ENCODE results near the gene SPAG5.
"Not testable (repeated sequence)": the region's sequence is repeated elsewhere in the genome, so short reads cannot be mapped to it uniquely, and the experiment has no call there.

Gene SPAG5

DNA sequence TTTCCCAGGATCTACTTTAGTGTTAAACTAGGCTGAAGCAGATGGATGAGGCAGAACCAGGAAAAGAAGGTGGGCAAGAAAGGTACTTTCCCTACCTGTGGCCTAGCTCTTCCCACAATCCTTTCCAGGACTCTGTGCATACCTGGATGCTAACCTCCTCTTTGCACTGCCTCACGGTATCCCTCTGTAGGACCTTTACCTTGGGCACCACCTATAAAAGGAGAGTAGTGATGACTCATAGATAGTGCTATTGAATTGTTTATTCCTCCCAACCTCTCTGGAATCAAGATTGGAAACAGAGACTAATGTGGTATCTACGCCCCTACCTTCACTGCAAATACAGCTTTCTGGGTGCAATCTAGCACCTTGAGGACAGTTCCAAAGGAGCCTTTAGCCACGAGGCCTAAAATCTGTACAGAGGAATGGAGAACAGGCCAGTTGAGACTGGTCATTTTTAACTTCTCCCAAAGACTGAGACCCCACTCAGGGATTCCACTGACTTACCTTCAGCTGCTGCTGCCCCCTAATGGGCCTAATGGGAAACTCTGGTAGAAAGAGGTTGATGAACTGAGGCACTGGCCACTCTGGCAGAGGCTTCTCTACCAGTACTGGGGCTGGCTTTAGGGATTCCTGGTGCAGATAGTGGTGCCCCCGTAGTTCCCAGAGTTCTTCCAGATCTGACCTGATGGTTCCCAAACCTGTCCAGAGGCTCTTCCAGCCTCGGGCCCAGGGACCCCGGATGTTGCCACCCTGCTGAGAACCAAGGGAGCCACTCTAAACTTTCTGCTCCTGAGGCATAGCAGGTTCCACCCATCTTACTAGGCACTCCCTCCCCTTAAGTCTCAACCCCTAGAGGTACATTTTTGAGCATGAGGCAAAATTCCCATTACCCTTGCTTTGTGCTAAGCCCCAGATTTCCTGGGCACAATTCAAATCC is 14.4 kb upstream of the SPAG5 start:
- peak in 1 of 2 experiments; percentile 4 for DNase-seq (ENCODE audit: low read depth in 2 of 2)

DNA sequence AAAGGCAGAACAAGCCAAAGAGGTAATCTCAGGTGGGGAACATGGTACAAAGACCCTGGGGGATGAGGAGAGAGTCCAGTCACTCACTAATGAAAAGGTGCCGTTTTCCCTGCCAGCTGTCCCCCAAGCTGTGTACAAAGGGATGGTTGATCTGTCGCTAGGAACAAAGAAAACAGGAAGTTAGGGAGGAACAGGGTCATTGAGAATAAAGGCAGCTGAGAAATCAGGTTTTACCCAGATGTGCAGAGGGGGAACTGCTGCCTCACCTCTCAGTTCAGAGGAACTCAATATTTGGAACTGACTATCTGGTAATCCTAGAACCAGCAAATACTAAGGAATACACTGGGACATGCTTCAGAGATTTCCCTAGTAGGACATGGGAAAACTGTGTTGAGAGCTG is 13.7 kb upstream of the SPAG5 start:
- DNase-seq (ENCODE audit: low read depth in 2 of 2), result no peak

DNA sequence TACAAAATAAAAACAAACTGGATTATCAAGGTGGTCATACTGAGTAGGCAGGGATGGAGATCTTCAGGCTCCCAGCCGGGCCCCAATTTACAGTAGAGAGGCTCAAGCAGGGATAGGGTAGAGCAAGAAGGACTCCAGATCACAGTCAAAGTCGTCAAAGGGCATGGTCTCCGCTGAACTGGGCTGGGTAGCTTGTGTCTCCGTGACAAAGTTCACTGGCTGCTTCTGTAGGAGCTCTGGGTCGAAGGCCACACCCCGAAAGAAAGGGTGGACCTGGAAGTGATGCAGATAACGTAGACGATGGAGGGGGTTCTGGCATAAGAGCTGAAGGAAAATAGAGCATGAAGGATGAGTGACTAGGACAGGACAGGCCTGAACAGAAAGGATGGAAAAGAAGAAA is 11.6 kb upstream of the SPAG5 start:
- no peak for DNase-seq (ENCODE audit: low read depth in 2 of 2)

DNA sequence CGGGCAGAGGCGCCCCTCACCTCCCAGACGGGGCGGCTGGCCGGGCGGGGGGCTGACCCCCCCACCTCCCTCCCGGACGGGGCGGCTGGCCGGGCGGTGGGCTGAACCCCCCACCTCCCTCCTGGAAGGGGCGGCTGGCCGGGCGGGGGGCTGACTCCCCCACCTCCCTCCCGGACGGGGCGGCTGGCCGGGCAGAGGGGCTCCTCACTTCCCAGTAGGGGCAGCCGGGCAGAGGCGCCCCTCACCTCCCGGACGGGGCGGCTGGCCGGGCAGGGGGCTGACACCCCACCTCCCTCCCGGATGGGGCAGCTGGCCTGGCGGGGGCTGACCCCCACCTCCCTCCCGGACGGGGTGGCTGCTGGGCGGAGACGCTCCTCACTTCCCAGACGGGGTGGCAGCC is 5.2 kb upstream of the SPAG5 start:
- not testable (repeated sequence) for DNase-seq (ENCODE audit: low read depth in 2 of 2)

DNA sequence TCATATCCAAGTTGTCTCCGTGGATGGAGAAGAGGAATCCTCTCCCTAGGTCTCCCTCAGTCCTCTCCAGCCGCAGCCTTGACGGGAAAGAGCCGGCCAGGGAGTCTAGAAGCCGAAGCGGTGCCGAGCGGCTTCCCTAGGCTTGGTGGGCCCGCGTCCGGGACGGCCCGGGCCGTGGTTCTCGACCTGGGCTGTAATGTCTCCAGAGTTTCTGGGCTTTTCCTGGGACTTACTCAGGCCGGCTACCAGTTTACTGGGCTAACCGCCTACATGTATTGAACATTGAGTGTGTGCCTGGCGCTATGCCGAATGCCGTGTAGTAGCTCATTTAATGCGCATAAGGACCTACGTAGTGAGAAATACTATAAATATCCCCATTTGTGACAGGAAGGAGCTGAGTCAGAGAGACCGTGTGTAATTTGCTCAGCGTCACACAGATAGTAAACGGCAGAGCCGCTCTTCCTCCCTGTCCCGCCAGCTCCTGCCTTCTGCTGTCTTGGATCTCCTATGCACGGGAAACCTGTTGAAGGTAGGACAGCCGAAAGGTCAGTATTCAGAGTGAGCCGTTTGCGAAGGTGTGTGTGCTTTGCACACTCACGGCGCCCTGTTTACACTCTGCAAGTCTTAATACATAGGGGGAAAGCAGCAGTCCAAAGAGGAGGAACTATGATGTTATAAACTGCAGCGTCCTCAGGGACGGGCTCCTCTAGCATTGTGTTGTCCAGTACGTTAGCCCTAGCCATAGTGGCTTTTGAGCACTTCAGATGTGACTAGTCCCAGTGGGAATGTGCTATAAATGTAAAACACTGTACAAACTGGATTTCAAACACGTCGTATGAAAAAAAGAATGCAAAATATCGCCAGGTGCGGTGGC is 723 bp upstream of the SPAG5 start:
- peak; percentile 61 to 62 for DNase-seq (ENCODE audit: low read depth in 2 of 2)

DNA sequence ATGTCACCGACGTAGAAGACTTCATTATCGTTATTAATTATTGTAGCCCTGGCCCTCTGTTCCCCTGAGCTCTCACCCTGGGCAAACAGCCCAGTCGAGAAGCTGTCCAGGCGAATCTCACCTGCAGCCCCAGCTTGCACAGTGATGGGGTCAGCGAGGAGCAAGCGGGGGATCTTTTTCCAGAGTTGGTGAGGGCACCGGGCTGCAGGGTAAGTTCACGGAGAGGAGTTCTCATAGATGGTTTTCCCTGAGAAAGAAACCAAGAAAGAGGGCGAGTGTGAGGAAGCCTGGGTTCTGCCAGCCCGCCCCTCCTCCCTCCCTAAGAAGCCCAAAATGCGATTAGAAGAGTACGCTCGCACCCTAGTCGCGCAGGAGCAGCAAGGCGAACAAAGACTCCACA is 436 bp downstream of the SPAG5 start:
- DNase-seq (ENCODE audit: low read depth in 2 of 2), result no peak

DNA sequence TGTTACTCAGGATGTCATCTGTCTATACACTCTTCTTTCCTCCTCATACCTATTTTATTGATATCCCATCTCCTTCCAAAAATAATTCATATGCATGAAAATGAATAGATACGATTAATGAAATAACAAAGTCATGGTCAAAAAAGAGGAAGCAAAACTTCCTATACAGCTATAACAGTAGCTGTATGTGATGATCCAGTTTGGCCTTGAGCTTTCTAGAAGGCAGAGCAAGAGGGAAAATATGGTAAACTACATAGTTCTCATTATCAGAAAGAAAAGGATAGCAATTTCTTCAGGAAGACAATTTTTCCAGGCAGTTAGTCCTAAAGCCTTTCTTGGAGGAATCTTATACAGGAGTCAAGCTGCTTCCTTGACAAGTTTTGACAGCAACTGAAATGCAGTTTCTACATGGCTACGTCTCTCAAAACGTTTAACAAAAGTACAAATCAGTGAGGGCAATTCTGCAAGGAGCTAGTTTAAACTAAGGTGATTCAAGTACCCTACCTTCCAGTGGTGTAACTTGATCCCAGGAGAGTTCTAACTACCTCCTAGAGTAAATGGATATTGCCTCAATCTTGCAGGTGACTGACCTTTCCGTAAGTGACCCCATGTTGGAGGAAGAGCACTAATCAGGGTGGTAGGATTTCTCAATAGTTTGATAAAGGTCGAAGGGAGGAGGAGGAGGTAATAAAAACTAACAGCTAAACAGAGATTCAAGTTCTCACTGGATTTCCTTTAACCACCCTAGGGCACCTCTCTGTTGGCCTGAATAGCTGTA is 1.0 kb downstream of the SPAG5 start:
- no peak for DNase-seq (ENCODE audit: low read depth in 2 of 2)

DNA sequence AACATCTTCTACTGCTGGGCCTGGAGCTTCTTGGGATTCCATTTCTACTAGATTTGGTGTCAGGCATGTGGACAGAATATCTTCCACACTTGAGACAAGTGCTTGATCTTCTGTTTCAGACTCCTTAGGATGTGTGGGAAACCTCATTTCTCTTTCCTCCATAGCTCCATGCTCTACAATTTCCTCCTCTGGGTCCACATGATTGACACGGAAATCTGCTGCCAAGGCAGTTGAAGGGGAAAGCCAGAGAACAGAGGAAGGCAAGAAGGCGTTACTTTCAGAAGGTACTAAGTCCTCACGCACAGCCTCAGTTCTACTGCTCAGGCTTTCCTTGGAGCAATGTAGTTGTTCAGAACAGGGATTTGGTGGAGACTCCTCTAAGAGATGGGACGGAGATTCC is 6.6 kb downstream of the SPAG5 start:
- no peak for DNase-seq (ENCODE audit: low read depth in 2 of 2)

DNA sequence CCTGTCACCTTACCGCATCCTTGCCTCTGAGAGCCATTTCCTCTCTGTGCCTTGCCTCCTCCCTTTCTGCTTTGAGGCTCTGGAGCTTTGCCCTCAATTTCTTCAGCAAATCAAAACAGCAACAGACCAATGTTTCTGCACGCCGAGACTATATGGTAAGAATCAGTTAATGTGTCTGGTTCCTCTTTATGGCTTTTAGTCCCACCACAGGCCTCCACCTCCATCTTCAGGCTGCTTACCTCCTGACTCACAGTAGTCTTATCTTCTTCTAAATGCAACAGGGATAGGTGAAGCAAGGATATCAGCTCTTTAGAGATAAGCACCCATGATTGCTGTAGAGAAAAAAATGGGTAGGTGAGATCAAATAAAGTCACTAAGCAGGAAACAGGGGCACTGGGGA is 13.0 kb downstream of the SPAG5 start:
- DNase-seq (ENCODE audit: low read depth in 2 of 2), result no peak

DNA sequence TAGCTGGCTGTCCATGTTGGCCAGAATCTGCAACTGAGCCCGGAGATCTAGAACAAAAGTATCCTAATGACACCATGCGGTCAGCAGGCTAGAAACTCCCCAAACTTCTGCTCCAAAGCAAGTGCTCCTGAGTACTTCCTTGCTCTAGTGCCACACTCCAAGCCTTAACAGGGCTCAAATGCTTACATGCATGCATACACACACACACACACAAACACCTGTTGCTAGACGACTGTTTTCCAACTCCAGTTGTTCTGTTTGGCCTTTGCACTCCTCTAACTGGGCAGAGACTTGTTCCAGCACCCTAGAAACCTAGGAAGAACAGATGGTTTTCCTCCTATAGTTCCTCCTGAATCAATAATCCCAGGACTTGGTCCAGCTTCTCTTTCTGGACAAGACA is 14.4 kb downstream of the SPAG5 start:
- DNase-seq (ENCODE audit: low read depth in 2 of 2), result no peak

DNA sequence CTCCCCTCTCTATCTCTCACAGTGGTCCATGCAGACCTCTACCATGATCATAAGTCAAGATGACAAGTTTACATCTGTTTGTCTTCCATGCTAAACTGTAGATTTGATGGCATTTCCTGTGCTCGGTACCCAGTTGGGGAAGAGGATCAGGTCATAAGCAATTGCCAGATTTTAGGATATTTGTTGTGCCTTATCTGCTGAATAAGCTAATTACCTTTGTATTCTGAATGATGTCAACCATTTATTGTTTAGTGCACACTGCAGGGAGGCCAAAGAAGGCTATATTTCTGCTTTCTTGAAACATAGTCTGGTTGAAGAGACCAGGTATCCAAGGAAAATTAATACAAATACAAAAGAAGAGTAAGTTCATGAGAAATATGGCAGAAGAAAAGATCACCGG is 16.3 kb downstream of the SPAG5 start:
- no peak for DNase-seq (ENCODE audit: low read depth in 2 of 2)

DNA sequence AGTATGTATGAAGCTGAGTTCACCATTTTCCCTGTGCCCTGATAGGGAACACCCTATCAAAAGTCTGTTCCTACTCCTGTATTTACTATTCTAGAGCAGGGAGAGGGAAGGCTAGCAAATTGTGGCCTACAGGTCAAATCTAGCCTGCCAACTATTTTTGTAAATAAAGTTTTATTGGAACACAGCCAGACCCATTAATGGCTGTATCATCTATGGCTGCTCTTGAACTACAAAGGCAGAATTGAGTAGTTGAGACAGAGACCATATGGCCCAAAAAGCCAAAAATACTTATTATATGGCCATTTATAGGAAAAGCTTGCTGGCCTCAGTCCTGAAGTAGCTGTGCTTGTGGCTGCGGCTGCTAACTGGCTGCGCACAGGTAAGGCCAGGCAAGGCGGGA is 17.9 kb downstream of the SPAG5 start:
- no peak for DNase-seq (ENCODE audit: low read depth in 2 of 2)

DNA sequence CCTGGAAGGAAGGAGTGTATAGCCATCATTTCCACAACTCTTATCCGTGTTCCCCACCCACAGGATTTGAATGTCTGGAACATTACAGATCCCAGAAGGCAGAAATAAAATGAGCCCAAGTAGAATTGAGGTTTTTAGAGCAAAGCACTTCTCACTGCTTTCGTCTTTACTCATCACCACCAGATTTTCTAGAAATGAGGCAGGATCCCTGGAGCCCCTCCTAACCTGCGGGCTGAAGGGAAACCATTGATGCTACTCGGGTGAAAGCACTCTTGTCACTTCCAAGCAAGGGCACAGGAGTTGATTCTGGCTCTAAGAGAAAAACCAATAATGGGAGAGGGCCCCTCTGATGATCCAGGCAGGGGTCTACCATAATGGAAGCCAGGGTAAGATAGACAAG is 19.3 kb downstream of the SPAG5 start:
- DNase-seq (ENCODE audit: low read depth in 2 of 2), result no peak

DNA sequence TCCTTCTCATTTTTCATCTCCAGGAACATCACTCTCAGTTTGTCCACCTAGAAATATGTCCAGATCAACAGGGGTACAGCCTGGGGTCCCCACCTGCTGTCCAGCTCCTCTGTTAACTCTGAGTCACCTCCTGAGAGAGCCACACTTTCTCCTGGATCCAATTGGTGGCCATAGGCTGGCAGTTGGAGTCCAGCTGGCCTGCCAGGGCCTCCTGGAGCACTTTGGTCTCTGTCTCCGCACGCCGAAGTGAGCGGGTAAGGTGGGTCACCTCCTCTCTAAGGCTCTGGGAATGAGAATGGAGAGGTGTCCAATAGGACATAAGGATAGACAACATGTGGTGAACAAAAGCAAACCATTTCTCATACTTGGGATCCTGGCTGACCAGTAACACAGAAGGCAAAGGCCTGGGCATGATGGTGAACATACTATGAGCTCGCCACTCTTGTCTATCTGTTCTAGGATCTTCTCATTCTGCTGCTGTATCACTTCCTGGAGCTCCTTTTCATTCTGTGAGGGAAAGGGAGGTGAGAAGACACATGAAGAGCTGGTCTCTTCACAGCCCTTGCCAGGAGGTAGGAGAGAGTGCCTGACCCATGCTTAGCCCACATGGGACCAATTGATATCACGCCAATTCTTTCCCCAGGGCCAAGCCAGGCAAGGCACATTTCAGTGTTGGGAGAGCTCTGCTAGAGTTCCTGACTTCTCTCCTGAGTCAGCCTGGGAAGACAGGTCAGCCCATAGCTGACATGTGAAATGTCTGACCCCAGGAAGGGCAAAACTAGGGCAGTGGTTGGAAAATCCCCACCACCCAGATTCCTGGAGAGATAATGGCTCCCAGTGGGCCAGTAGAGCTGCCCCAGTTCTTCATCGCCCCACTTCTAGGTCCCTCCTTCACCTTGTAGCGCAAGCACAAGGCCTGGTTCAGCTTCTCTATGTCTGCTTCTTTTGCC is 20.3 kb downstream of the SPAG5 start:
- no peak for DNase-seq (ENCODE audit: low read depth in 2 of 2)

DNA sequence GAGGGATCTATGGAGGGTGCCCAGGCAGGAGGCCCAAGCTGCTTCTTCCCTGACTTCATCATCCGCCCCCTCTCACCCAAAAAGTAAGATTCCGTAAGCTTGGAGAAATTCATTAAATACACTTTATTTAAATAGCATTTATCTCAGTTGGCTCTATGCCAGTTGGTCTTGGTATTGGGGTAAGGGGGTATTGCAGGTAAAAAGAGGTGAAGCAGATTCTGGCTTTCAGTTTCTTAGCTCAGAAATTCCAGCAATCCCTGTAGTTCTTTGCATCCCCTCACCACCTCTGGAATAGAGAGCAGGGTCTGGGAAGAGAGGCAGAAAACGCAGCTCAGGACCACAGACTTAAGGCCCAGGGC is 21.4 kb downstream of the SPAG5 start:
- DNase-seq (ENCODE audit: low read depth in 2 of 2), result no peak

DNA sequence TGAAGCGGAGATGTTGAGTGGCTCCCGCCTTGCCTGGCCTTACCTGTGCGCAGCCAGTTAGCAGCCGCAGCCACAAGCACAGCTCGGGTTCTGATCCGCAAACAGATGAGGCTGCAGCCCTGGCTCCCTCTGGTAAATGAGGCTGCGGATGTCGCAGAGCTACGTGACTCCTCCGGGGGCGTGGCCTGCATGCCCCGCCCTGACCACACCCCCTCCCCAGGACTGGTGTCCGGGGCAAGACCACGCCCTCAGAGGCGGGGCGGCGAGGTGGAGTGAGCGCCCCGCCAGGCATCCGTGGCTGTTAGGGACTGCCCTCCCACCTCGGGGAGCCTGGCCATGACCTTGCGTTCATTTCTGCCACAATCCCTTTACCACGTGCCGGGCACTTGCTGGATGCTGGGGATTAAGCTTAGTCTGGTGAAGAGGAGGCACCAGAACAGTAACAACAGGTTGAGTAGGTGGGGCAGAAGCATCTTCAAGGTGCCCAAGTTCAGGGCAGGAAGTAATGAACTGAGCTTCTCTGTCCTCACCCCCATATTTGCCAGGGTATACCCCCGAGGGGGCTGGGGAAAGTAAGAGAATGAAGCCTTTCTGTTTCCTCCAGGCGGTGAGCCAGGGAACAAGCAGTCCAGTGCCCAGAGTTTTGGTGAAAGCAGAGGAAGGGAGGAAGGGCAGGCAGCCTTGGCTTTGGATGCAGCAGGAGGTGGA is 21.9 kb downstream of the SPAG5 start, which contains the start of gene ALDOC:
ALDOC (minus strand) TSS at position 138 of the 708 bp plus-strand sequence. CDS start 1,363 bp downstream, outside the sequence.
- peak; percentile 78 for DNase-seq (ENCODE audit: low read depth in 2 of 2)

DNA sequence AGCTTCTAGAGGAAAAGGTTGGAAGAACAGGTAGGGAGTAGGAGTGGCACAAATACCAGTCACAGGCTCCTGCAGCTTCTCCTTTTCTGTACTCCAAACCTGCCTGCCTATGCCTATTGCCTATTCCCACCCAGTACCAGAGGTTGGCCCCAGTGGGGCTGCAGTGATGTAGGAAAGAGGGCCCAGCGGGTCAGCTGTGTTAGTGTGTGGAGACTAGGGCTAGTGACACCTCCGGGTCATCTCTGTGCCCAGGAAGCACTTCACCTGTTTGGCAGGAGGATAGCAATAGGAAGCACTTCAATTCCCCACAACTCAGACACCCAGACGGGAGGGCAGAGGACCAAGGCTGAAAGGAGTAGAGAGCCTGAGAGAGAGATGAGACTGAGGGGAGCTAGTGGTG is 22.8 kb downstream of the SPAG5 start:
- not testable (repeated sequence) for DNase-seq (ENCODE audit: low read depth in 2 of 2)

DNA sequence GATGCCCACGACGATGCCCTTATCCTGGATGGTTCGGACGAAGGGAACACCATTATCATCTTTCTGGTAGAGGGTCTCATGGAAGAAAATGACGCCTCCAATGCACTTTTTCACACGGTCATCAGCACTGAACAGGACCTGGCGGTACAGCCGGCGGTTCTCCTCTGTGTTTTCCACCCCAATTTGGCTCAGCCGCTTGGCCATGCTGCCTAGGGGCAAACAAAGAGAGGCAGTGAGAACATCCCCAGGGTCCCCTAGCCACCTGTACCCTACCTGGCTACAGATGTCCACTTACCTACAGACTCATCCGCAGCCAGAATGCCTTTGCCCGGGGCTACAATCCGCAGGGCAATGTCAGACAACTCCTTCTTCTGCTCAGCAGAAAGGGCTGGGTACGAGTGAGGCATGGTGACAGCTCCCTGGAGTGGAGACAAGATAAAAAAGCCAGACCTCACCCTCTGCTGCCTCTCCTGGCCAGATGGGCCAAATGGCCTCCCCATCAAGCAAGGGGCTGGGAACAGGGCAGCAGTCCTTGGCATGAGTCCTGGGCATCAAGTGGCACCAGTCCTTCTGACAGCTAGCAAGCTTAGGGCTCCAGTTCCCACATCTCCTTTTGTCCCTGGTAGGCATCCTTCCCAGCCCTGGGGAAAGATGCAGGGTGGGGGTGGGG is 23.6 kb downstream of the SPAG5 start:
- no peak for DNase-seq (ENCODE audit: low read depth in 2 of 2)

DNA sequence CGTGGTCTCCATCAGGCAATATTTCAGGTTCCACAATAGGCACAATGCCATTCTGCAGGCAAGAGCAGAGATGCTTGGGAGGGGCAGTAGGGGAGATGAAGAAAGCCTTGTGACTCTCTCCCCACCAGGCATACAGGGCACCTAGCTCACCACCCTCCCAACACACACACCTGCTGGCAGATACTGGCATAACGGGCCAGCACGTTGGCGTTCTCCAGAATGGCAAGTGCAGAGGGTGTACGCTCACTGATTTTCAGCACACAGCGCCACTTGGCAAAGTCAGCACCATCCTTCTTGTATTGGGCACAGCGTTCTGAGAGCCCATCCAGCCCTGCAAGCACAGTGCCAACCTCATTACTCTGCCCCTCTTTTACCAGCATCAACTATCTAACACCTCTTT is 24.3 kb downstream of the SPAG5 start:
- no peak for DNase-seq (ENCODE audit: low read depth in 2 of 2)
